NCI-H748 (cell line): ENCODE data around the gene STON2.
A peak's percentile ranks its signal among the peaks of the same experiment; 100 is the strongest.
"Not testable (repeated sequence)": the region's sequence is repeated elsewhere in the genome, so short reads cannot be mapped to it uniquely, and the experiment has no call there.

Experiments used
- DNase-seq: peaks from one replicate; lab custom pipeline; 2025; ENCODE audit not compliant: unreplicated experiment; lab: John Stamatoyannopoulos, UW

Gene STON2

DNA sequence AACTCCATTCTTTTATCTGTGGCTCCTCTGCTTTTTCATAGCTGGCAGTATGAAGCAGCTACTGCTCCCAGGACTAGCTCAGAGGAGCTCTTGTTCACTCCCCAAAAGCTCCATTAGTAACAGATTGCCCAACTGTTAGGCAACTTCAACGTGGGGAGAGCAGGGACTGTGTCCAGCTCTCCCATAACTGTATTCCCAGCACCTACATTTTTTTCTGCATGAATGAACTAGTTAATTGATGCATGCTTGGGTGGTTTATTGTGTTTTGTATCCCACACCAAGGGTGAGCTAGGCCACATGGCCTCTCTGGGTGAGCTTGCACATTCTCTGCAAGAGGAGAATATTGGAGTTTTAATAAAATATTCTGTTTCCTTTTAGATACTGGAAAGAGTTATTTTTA is 15.2 kb downstream of the STON2 start:
- peak; percentile 19 for DNase-seq

DNA sequence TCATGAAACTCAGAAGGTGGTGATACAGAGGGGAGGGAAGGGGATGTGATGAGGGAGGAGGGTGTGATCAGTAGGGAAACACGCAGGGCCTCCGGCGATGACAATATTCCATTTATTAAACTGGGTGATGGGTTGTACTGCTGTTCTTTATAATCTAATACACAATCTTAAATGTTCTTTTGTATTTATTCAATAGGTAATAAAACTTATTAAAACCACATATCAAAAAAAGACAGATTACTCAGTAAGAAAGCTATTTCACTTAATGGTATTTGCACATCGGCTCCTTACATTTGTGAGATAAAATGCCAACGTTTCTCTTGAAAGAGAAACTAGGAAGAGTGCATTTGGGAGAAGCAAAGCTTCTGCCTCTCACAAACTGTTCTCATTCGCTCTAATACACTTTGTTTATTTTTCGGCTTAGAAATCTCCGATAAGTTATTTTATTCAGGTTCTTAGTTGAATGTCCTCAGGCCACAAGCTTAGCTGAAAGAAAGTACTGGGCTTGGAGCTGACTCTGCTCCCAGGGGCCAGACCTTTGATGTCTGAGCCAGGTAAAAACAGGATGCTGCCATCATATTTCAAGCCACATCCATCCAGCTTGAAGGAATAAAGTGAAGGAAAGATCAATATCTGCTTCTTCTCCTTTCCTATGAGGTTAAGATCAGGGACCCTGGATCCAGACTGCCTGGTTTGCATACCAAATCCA is 17.5 kb downstream of the STON2 start:
- no peak for DNase-seq

GRCh38 chr14:81380009-81380408 is 20.1 kb downstream of the STON2 start:
- not testable (repeated sequence) for DNase-seq

DNA sequence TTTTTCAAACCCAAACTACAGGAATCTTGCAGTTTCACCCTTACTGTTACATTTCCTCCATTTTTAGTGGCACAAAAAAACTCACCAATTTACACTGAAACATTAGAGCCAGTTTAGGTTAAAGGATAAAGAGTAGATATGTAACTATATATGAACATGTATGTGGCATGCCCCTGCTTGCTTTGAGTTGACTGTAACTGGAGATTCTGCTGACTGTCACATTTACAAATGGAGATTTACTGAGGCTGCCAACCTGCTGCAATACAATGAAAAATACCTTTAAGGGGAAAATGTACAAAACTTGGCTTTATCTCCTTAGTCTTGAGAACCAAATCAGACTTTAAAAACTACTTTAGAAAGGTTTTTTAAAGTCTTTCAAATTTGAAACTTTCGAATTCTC is 28.3 kb downstream of the STON2 start:
- no peak for DNase-seq

- no peak for DNase-seq
Measured at GRCh38 chr14:81367563-81367962, 32.6 kb downstream of the STON2 start.

- DNase-seq, result no peak
Measured at GRCh38 chr14:81366884-81367283, 33.2 kb downstream of the STON2 start.

DNA sequence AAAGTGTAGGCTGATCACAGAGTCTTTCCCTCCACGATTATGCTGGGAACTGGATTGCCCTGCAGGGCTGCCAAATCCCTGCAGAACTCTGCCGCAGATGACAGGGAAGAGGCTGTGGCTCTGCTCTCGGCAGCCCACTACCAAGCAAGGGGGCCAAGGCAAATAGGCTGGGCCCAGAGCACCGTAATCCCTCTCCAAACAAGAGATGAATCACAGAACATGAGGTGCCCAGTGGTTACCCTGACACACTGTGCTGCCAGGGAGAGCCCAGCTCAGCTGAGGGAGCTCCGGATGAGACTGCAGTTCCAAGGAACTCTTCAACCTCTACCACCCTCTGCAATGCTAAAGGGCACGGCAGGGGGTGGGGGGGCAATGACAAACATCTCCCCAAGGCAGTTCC is 33.9 kb downstream of the STON2 start:
- no peak for DNase-seq

DNA sequence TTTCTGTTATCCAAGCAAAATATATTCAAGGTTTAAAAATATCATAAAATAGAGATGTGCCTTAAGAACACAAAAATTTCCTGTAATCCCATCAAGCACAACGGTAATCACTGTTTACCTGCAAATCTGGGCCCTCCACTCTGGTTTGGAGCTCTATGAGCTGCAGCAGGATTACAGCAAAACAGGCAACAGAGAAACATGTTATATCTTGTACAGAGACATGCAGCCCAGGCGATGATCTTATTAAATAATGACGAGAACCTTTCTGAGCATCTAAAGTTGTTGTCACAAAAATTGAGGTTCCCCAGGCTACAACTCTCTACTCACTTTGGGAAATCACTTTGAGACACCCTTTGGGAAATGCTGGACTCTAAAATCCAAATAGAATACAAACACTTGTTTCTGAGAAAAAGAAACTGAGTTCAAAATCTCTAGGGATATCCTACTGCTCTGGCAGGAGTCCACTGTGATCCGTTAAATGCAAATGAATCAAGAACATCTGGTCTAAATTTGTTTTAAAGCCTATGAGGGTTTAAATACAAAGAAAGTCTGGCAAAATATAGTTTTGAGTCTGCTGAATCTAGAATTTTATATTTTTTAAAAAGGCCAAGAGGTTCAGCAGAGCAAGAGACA is 36.3 kb downstream of the STON2 start:
- no peak for DNase-seq

DNA sequence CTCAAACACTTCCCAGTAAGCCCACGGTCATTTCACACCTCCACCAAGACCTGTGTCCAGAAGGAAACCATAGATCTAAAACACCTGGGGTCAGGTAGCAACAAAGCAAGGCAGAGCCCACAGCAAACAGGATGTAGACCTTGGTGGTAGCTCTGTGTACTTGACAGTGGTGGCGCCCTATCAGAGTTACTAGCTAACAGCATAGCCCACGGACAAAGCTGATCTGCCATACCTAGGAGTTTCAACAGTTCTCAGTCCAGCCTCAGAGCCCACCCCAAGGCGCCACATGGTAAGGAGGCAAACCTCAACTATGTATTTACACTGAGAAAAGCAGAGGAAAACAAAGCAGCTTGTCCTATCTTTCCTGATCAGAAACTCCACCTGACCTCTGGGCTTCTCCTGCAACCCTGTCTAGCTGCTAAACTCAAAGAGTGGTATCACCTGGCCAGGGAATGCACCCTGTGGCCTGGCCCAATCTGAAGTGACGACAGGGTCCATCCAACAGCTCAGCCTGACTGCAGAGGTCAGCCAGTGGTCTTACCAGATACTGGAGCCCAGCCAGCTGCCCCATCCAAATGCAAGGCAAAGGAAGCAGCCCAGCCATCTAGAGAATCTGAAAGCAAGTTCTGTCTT is 46.3 kb downstream of the STON2 start:
- no peak for DNase-seq

GRCh38 chr14:81352413-81352812 is 47.7 kb downstream of the STON2 start:
- no peak for DNase-seq

DNA sequence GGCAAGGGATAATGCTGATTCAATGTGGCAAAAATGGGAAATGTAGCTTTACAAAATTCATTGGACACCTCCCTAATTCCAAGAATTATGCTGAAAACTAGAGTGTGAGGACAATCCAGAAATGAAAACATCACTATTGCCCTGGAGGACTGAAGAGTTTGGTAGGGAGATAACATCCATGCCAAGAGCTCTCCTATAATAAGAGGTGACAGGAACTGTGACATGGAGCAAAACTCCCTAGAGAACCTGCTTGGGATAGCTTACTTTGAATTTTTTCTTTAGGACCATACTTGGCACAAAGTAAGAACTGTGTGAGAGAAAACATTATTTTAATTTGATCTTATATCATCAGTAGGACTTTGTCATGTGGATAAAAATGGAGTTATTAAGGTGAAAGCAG is 48.9 kb downstream of the STON2 start:
- no peak for DNase-seq

DNA sequence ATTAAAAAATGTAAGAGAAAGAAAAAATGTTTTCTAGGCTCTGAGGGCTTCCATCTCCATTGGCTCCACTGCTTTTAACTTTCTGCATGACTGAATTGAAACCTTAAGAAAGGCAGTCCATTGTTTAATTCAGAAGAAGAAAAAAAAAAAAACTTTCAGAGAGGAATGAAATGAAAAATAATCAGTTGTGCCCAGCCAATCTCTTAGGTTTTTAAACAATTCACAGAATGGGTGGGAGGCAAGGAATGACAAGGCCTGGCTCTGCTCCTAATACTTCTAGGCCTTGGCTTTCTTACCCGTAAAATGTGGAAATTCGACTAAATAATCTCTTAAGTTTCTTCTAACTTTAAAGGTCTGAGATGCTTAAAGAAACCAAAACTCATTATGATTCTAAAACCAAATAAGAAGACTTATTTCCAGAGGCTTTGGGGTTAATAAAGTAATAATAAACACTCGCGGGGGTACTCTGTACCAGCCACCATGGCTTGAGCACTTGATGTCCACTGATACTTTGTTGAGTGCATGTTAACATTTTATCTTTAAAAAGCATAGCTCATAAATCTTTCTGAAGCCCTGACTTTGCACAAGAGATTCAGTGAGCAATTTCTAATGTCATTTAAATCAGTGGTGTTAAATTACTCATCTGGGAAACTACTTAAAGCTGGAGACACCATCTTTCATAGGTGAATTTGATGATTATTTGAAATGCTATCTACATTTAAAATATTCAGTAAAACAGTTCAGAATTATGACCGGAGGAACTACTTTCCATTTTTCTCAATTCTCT is 49.6 kb downstream of the STON2 start:
- DNase-seq, result no peak

- no peak for DNase-seq
Measured at GRCh38 chr14:81348061-81348460, 52.1 kb downstream of the STON2 start.

- DNase-seq, result no peak
Measured at GRCh38 chr14:81345781-81346180, 54.3 kb downstream of the STON2 start.

DNA sequence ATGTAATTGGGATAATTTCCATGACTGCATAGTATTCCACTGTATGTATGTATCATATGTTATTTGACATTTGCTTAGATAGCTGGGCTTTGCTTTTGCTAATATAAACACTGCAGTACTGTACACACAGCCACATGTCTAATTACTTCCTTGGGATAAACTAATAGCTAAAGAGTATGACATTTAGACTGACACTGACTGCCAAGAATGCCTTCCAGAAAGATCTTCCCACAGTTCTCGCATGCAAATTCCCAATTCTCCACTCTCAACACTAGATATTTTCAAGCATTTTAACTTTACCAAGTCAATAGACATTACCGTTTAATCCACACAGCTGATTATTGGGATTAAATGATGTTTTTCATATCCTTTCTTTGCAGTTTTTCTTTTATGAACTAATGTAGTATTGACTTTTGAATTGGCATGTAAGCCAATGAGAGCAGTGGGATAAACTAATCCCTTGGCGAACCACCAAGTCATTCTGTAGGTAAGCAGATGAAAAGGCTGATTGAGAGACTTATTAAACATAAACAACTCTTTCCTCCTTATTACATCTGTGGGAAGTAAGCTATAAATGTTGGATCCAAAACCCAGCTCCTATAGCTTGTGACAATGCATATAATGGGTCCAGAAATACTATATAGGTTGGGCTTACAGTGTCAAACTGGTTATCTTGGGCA is 55.5 kb downstream of the STON2 start:
- DNase-seq, result no peak

- no peak for DNase-seq
Measured at GRCh38 chr14:81343701-81344100, 56.4 kb downstream of the STON2 start.

- peak; percentile 50 for DNase-seq
Measured at GRCh38 chr14:81342850-81343580, 57.1 kb downstream of the STON2 start.

DNA sequence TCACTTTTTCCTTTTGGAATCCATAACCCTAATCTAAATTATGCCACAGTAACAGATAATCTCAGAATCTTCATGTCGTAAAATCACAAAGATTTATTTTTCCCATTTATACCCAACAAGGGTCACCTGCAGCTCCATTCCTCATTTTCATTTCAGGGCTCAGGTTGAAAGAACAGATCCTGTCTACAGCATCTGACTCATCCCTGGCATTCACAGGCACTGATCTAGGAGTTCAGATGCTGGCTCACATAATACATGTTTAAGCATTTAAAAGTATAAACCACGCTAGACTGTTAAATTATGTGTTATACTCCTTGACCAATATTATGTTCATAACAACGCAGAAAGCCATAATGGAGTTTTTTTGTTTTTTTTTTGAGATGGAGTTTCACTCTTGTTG is 58.3 kb downstream of the STON2 start:
- no peak for DNase-seq

GRCh38 chr14:81341370-81341769 is 58.8 kb downstream of the STON2 start:
- DNase-seq, result peak; percentile 52

DNA sequence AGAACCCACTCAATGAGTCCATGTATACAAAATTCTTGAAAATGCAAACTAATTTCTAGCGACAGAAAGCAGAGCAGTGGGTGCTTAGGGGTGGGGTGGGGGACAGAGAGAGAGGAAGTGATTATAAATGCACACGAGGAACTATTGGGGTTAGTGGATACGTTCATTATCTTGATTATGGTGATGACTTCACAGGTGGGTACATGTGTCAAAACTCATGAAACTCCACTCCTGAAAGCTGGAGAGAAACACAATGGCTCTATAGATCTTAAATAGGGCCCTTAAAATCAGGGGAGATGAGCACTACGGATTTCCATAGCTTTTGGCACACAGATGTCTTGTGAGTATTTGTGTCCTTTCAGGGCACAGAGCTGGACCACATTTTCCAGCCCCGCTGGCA is 59.9 kb downstream of the STON2 start:
- DNase-seq, result no peak
